ENCODE measurements around the gene RPS6KA4. TPM values are rescaled to one million over a fixed set of nuclear protein-coding genes. Genes with fewer than 3 reads are reported as not detected.
A peak's percentile ranks its signal among the peaks of the same experiment; 100 is the strongest.

RPS6KA4 gene
- total RNA-seq, 1 donor from 2014 or later: 18.7 TPM

- no peak for TF ChIP-seq CTCF (IDR thresholded peaks at IDR 0.05; ENCODE audit: unreplicated experiment)
- H3K9me3 Mint-ChIP-seq (ENCODE audit: low read depth): no peaks in the 10 kb centered on the region
- peaks cover 28% of the 10 kb centered on the region for H3K27me3 Mint-ChIP-seq
- H3K36me3 Mint-ChIP-seq (ENCODE audit: insufficient read depth): no peaks in the 10 kb centered on the region
- DNase-seq (ENCODE audit: low spot score, unreplicated experiment): no peak
- no peak overlapping the region for H3K4me3 Mint-ChIP-seq (ENCODE audit: low read depth)
- H3K4me1 Mint-ChIP-seq (ENCODE audit: low read depth): peaks cover 5% of the 10 kb centered on the region
- H3K27ac Mint-ChIP-seq: no peak overlapping the region
Measured at GRCh38 chr11:64339286-64339685, 19.7 kb upstream of the RPS6KA4 start.

GRCh38 chr11:64339754-64340408 is 19.1 kb upstream of the RPS6KA4 start, which contains the start of gene CCDC88B:
TSS of gene CCDC88B (plus strand) at chr11:64340204. CDS start at chr11:64340267, 63 bp downstream.
- Mint-ChIP-seq H3K4me1 (ENCODE audit: low read depth) (peaks cover 4% of the 10 kb centered on the region), H3K9me3 (ENCODE audit: low read depth) (no peaks in the 10 kb centered on the region), H3K4me3 (ENCODE audit: low read depth) (peak within 1 kb of the TSS; percentile 46), H3K36me3 (ENCODE audit: insufficient read depth) (no peaks in the 10 kb centered on the region), H3K27ac (no peak within 1 kb of the TSS), H3K27me3 (peaks cover 28% of the 10 kb centered on the region)
- DNase-seq (ENCODE audit: low spot score, unreplicated experiment): no peak
- no peak for TF ChIP-seq CTCF (IDR thresholded peaks at IDR 0.05; ENCODE audit: unreplicated experiment)

- Mint-ChIP-seq H3K27ac (no peak overlapping the region), H3K36me3 (ENCODE audit: insufficient read depth) (no peaks in the 10 kb centered on the region), H3K9me3 (ENCODE audit: low read depth) (no peaks in the 10 kb centered on the region), H3K27me3 (peaks cover 31% of the 10 kb centered on the region), H3K4me1 (ENCODE audit: low read depth) (no peaks in the 10 kb centered on the region), H3K4me3 (ENCODE audit: low read depth) (peak overlapping the region; percentile 46)
- no peak for DNase-seq (ENCODE audit: low spot score, unreplicated experiment)
- TF ChIP-seq CTCF (IDR thresholded peaks at IDR 0.05; ENCODE audit: unreplicated experiment): no peak
Measured at GRCh38 chr11:64340671-64341335, 18.2 kb upstream of the RPS6KA4 start.

- no peak for DNase-seq (ENCODE audit: low spot score, unreplicated experiment)
- Mint-ChIP-seq H3K4me1 (ENCODE audit: low read depth) (no peaks in the 10 kb centered on the region), H3K9me3 (ENCODE audit: low read depth) (no peaks in the 10 kb centered on the region), H3K4me3 (ENCODE audit: low read depth) (no peak overlapping the region), H3K27me3 (peaks cover 31% of the 10 kb centered on the region), H3K27ac (no peak overlapping the region), H3K36me3 (ENCODE audit: insufficient read depth) (no peaks in the 10 kb centered on the region)
- TF ChIP-seq CTCF (IDR thresholded peaks at IDR 0.05; ENCODE audit: unreplicated experiment): no peak
Measured at GRCh38 chr11:64341429-64341828, 17.5 kb upstream of the RPS6KA4 start.

GRCh38 chr11:64341851-64342791 is 16.8 kb upstream of the RPS6KA4 start:
- H3K4me3 Mint-ChIP-seq (ENCODE audit: low read depth): no peak overlapping the region
- no peaks in the 10 kb centered on the region for H3K9me3 Mint-ChIP-seq (ENCODE audit: low read depth)
- peak; percentile 68 for DNase-seq (ENCODE audit: low spot score, unreplicated experiment)
- H3K27ac Mint-ChIP-seq: no peak overlapping the region
- no peaks in the 10 kb centered on the region for H3K36me3 Mint-ChIP-seq (ENCODE audit: insufficient read depth)
- H3K27me3 Mint-ChIP-seq: peaks cover 31% of the 10 kb centered on the region
- TF ChIP-seq CTCF (IDR thresholded peaks at IDR 0.05; ENCODE audit: unreplicated experiment): peak; percentile 49
- H3K4me1 Mint-ChIP-seq (ENCODE audit: low read depth): no peaks in the 10 kb centered on the region
